Vagina (tissue), 2 donors: Measurements from ENCODE around the gene TBXA2R. TPM values are rescaled to one million over a fixed set of nuclear protein-coding genes. Genes with fewer than 3 reads are reported as not detected.

ENCODE experiments used
- DNase-seq, 2 donors: peaks; one replicate each; pipeline ENCODE4 v3.0.0-alpha.2; 2017; ENCODE audit errors: extremely low spot score in 2 of 2
- H3K27ac ChIP-seq: fragments of 200-600 bp; sonication (generic); one replicate; pipeline ENCODE4 v1.5.1; 2019
- H3K27me3 ChIP-seq: fragments of 200-600 bp; sonication (generic); one replicate; pipeline ENCODE4 v1.5.1; 2019
- H3K36me3 ChIP-seq, 2 donors: fragments of 200-600 bp; sonication (generic); one replicate each; pipeline ENCODE4 v1.5.1; 2017 to 2019
- H3K4me1 ChIP-seq: fragments of 200-600 bp; sonication (generic); one replicate; pipeline ENCODE4 v1.5.1; 2019
- H3K4me3 ChIP-seq, 2 donors: fragments of 200-600 bp; sonication (generic); 1 replicate in 1 of 2; 2 replicates in 1 of 2; pipeline ENCODE4 v1.5.1; 2016 to 2019
- H3K9me3 ChIP-seq: fragments of 200-600 bp; sonication (generic); one replicate; pipeline ENCODE4 v1.5.1; 2019
- CTCF ChIP-seq, 3 experiments: fragments of 450-650 bp in 2 of 3; fragments of 200-600 bp in 1 of 3; sonication (generic) in 1 of 3; IDR thresholded peaks; one replicate each; pipeline ENCODE4 v1.5.1; 2017 to 2019; ENCODE audit warnings: antibody characterized with exemption in 3 of 3, mild to moderate bottlenecking in 2 of 3, moderate library complexity in 2 of 3
- POLR2A ChIP-seq, 2 donors: fragments of 450-650 bp; IDR thresholded peaks; one replicate each; pipeline ENCODE4 v1.6.1; 2017; ENCODE audit warnings: antibody characterized with exemption in 2 of 2, mild to moderate bottlenecking in 2 of 2, moderate library complexity in 2 of 2
- POLR2AphosphoS5 ChIP-seq, 2 donors: sonication (generic); formaldehyde crosslinking; IDR thresholded peaks; one replicate each; pipeline ENCODE4 v1.9.0; 2017; ENCODE audit warnings: antibody characterized with exemption in 2 of 2, mild to moderate bottlenecking in 2 of 2, low read depth in 1 of 2; ENCODE audit not compliant: insufficient read depth in 1 of 2
- intact Hi-C: fragments of 100-400 bp; cut with DNase I; formaldehyde crosslinking; loops from one replicate; pipeline ENCODE4 v1.15.1; 2023
- small RNA-seq: library from RNA; depleted of rRNA; stranded (forward); fragments of <200 nt; gene quantifications from one replicate; pipeline ENCODE3, GENCODE V24; 2016
- total RNA-seq: library from RNA; depleted of rRNA; stranded (reverse); fragments of >200 nt; gene quantifications from one replicate; pipeline ENCODE4 v1.2.3, GENCODE V29; 2016

The TBXA2R gene
- total RNA-seq, 1 donor from 2014 or later, result 1.7 TPM

- Histone ChIP-seq H3K9me3 (no peaks in the 10 kb centered on the region), H3K27ac (no peak overlapping the region), H3K4me3 (no peak overlapping the region), H3K4me1 (no peaks in the 10 kb centered on the region), H3K36me3 (peaks cover 0 to 7% of the 10 kb centered on the region in 2 donors), H3K27me3 (no peaks in the 10 kb centered on the region)
- no peak for DNase-seq
- TF ChIP-seq POLR2AphosphoS5 (IDR thresholded peaks at IDR 0.05; ENCODE audit: insufficient read depth in 1 of 2, low read depth in 1 of 2) (no peak), POLR2A (IDR thresholded peaks at IDR 0.05) (no peak), CTCF (IDR thresholded peaks at IDR 0.05) (no peak)
- intact Hi-C loops, result loop anchor here (10.0 kb wide), 1 partner anchor 159 kb away; the partner anchor contains the start of genes PIP5K1C and TJP3
Measured at GRCh38 chr19:3546119-3546518, 60.6 kb downstream of the TBXA2R start.

- Histone ChIP-seq H3K36me3 (peaks cover 0 to 7% of the 10 kb centered on the region in 2 donors), H3K4me1 (no peaks in the 10 kb centered on the region), H3K27ac (no peak overlapping the region), H3K9me3 (no peaks in the 10 kb centered on the region), H3K4me3 (no peak overlapping the region), H3K27me3 (no peaks in the 10 kb centered on the region)
- intact Hi-C loops, result loop anchor here (2.0 to 10.0 kb wide), 2 partner anchors 73 to 159 kb away; partner anchors contain the start of genes PIP5K1C and TJP3
- no peak for DNase-seq
- TF ChIP-seq POLR2AphosphoS5 (IDR thresholded peaks at IDR 0.05; ENCODE audit: insufficient read depth in 1 of 2, low read depth in 1 of 2) (no peak), CTCF (IDR thresholded peaks at IDR 0.05) (no peak), POLR2A (IDR thresholded peaks at IDR 0.05) (no peak)
Measured at GRCh38 chr19:3545669-3546034, 61.0 kb downstream of the TBXA2R start.

- DNase-seq, result no peak
- intact Hi-C loops, result loop anchor here (2.0 to 10.0 kb wide), 2 partner anchors 74 to 160 kb away; partner anchors contain the start of genes PIP5K1C and TJP3
- TF ChIP-seq POLR2AphosphoS5 (IDR thresholded peaks at IDR 0.05; ENCODE audit: insufficient read depth in 1 of 2, low read depth in 1 of 2), result peak in 1 of 2 donors; percentile 22
- TF ChIP-seq POLR2A (IDR thresholded peaks at IDR 0.05), result no peak
- peak; percentile 78 to 92 (median 81) for TF ChIP-seq CTCF (IDR thresholded peaks at IDR 0.05)
- no peaks in the 10 kb centered on the region for H3K27me3 ChIP-seq
- no peak overlapping the region for H3K27ac ChIP-seq
- H3K4me3 ChIP-seq, result no peak overlapping the region
- no peaks in the 10 kb centered on the region for H3K4me1 ChIP-seq
- H3K36me3 ChIP-seq, result peaks cover 0 to 7% of the 10 kb centered on the region in 2 donors
- no peaks in the 10 kb centered on the region for H3K9me3 ChIP-seq
Measured at GRCh38 chr19:3544742-3545668, 61.7 kb downstream of the TBXA2R start.

Small RNA genes within 50 kb of the gene (small RNA-seq; reads per million reads assigned to genes)
- not detected for gene AC005786.1

Other genes with a start within 250 kb of the TBXA2R start
- gene NFIC, start 240.3 kb downstream of the TBXA2R start, total RNA-seq, result 142 TPM
- not detected for gene SMIM24, start 126.3 kb downstream of the TBXA2R start, total RNA-seq
- gene SMIM44, start 123.4 kb downstream of the TBXA2R start, total RNA-seq, result not detected
- 15.0 TPM for gene DOHH, start 106.2 kb downstream of the TBXA2R start, total RNA-seq
- gene FZR1, start 100.6 kb downstream of the TBXA2R start, total RNA-seq, result 29.2 TPM
- gene TEKTIP1, start 67.7 kb downstream of the TBXA2R start, total RNA-seq, result not detected
- gene MFSD12, start 49.3 kb downstream of the TBXA2R start, total RNA-seq, result 48.4 TPM
- gene HMG20B, start 33.9 kb downstream of the TBXA2R start, total RNA-seq, result 92.8 TPM
- gene GIPC3, start 21.4 kb downstream of the TBXA2R start, total RNA-seq, result 0.25 TPM
- 36.3 TPM for gene CACTIN, start 19.9 kb upstream of the TBXA2R start, total RNA-seq
- 24.1 TPM for gene PIP5K1C, start 93.6 kb upstream of the TBXA2R start, total RNA-seq
- gene TJP3, start 101.5 kb upstream of the TBXA2R start, total RNA-seq, result 17.7 TPM
- 46.2 TPM for gene APBA3, start 154.8 kb upstream of the TBXA2R start, total RNA-seq
- gene MRPL54, start 155.8 kb upstream of the TBXA2R start, total RNA-seq, result 30.4 TPM
- gene RAX2, start 165.4 kb upstream of the TBXA2R start, total RNA-seq, result not detected
- 1.2 TPM for gene MATK, start 179.5 kb upstream of the TBXA2R start, total RNA-seq